ENCODE results near the gene ZFTA. TPM values are rescaled to one million over a fixed set of nuclear protein-coding genes. Genes with fewer than 3 reads are reported as not detected.

The ZFTA gene
- total RNA-seq, 4 donors from 2014 or later = 3.7 to 10.5 (median 8.5) TPM

- H3K4me3 ChIP-seq = no peak overlapping the region
- no peaks in the 10 kb centered on the region for H3K9me3 ChIP-seq
- TF ChIP-seq POLR2A (IDR thresholded peaks at IDR 0.05) (no peak), CTCF (IDR thresholded peaks at IDR 0.05) (no peak)
- H3K4me1 ChIP-seq = no peaks in the 10 kb centered on the region
- H3K36me3 ChIP-seq = no peaks in the 10 kb centered on the region
- H3K27me3 ChIP-seq = no peaks in the 10 kb centered on the region
- no peak overlapping the region for H3K27ac ChIP-seq
- DNase-seq = no peak
Measured at GRCh38 chr11:63737718-63738117, 30.9 kb downstream of the ZFTA start.

- no peak overlapping the region for H3K27ac ChIP-seq
- H3K4me1 ChIP-seq = no peaks in the 10 kb centered on the region
- TF ChIP-seq CTCF (IDR thresholded peaks at IDR 0.05) = no peak
- no peak for TF ChIP-seq POLR2A (IDR thresholded peaks at IDR 0.05)
- H3K27me3 ChIP-seq = no peaks in the 10 kb centered on the region
- no peaks in the 10 kb centered on the region for H3K36me3 ChIP-seq
- no peak overlapping the region for H3K4me3 ChIP-seq
- no peak for DNase-seq
- no peaks in the 10 kb centered on the region for H3K9me3 ChIP-seq
Measured at GRCh38 chr11:63736864-63737263, 31.7 kb downstream of the ZFTA start.

- no peaks in the 10 kb centered on the region for H3K4me1 ChIP-seq
- no peak overlapping the region for H3K4me3 ChIP-seq
- H3K36me3 ChIP-seq = no peaks in the 10 kb centered on the region
- H3K9me3 ChIP-seq = no peaks in the 10 kb centered on the region
- no peaks in the 10 kb centered on the region for H3K27me3 ChIP-seq
- H3K27ac ChIP-seq = no peak overlapping the region
- no peak for DNase-seq
- TF ChIP-seq POLR2A (IDR thresholded peaks at IDR 0.05) = no peak
- no peak for TF ChIP-seq CTCF (IDR thresholded peaks at IDR 0.05)
Measured at GRCh38 chr11:63729326-63729725, 39.2 kb downstream of the ZFTA start.

- TF ChIP-seq CTCF (IDR thresholded peaks at IDR 0.05) (no peak), POLR2A (IDR thresholded peaks at IDR 0.05) (no peak)
- H3K27ac ChIP-seq = no peak overlapping the region
- no peaks in the 10 kb centered on the region for H3K9me3 ChIP-seq
- no peak overlapping the region for H3K4me3 ChIP-seq
- DNase-seq = no peak
- H3K36me3 ChIP-seq = no peaks in the 10 kb centered on the region
- H3K4me1 ChIP-seq = no peaks in the 10 kb centered on the region
- no peaks in the 10 kb centered on the region for H3K27me3 ChIP-seq
Measured at GRCh38 chr11:63720611-63721010, 48.0 kb downstream of the ZFTA start.

- H3K27me3 ChIP-seq = no peaks in the 10 kb centered on the region
- no peak overlapping the region for H3K4me3 ChIP-seq
- no peak overlapping the region for H3K27ac ChIP-seq
- no peaks in the 10 kb centered on the region for H3K9me3 ChIP-seq
- no peaks in the 10 kb centered on the region for H3K36me3 ChIP-seq
- DNase-seq = no peak
- no peaks in the 10 kb centered on the region for H3K4me1 ChIP-seq
- TF ChIP-seq POLR2A (IDR thresholded peaks at IDR 0.05) = no peak
- TF ChIP-seq CTCF (IDR thresholded peaks at IDR 0.05) = no peak
Measured at GRCh38 chr11:63719987-63720386, 48.6 kb downstream of the ZFTA start.

GRCh38 chr11:63719001-63719400 is 49.6 kb downstream of the ZFTA start:
- no peak for DNase-seq
- Histone ChIP-seq H3K27me3 (no peaks in the 10 kb centered on the region), H3K27ac (no peak overlapping the region), H3K36me3 (no peaks in the 10 kb centered on the region), H3K4me1 (no peaks in the 10 kb centered on the region), H3K9me3 (no peaks in the 10 kb centered on the region), H3K4me3 (no peak overlapping the region)
- TF ChIP-seq POLR2A (IDR thresholded peaks at IDR 0.05) (no peak), CTCF (IDR thresholded peaks at IDR 0.05) (no peak)

Measured in Peyer's patch (tissue), 4 donors.